GM12801 (cell line): ENCODE results near the gene CDH18.

Source experiments
- CTCF ChIP-seq: IDR thresholded peaks from one replicate; pipeline ENCODE4 v1.5.1; 2011; ENCODE audit warnings: control low read depth; ENCODE audit not compliant: insufficient read length; ENCODE audit errors: extremely low read depth

The CDH18 gene

GRCh38 chr5:19733612-19734495 lies 254.1 kb downstream of the CDH18 start:
- no peak for TF ChIP-seq CTCF

GRCh38 chr5:19728571-19728970 lies 259.4 kb downstream of the CDH18 start:
- TF ChIP-seq CTCF = no peak

GRCh38 chr5:19719109-19719508 lies 268.9 kb downstream of the CDH18 start:
- no peak for TF ChIP-seq CTCF

- TF ChIP-seq CTCF = no peak
Measured at GRCh38 chr5:19713740-19714139, 274.3 kb downstream of the CDH18 start.

GRCh38 chr5:19709403-19709802 lies 278.6 kb downstream of the CDH18 start:
- no peak for TF ChIP-seq CTCF

GRCh38 chr5:19706776-19707175 lies 281.2 kb downstream of the CDH18 start:
- TF ChIP-seq CTCF = no peak

- no peak for TF ChIP-seq CTCF
Measured at GRCh38 chr5:19701731-19702130, 286.3 kb downstream of the CDH18 start.
